DND-41 (cell line): ENCODE data around the gene STK11IP.

Experiments
- CTCF ChIP-seq: IDR thresholded peaks from 2 replicates; pipeline ENCODE4 v1.5.1; 2012; ENCODE audit warnings: borderline replicate concordance, low read length, moderate library complexity, mild to moderate bottlenecking; ENCODE audit not compliant: poor library complexity, severe bottlenecking; ENCODE audit errors: extremely low read depth
- EZH2 ChIP-seq: IDR thresholded peaks from 3 replicates; pipeline ENCODE4 v1.6.1; 2012; ENCODE audit warnings: borderline replicate concordance, low read depth, mild to moderate bottlenecking, moderate library complexity, low read length, inconsistent platforms; ENCODE audit not compliant: severe bottlenecking

GRCh38 chr2:219665926-219666325, 68.3 kb downstream of the STK11IP start:
- TF ChIP-seq CTCF, result no peak
- no peak for TF ChIP-seq EZH2
